HCT116 (cell line): ENCODE results near the gene TBX15.

Experiments
- ELF1 ChIP-seq: IDR thresholded peaks from 2 replicates; pipeline ENCODE4 v1.6.1; 2012; ENCODE audit warnings: low read depth, borderline replicate concordance
- POLR2A ChIP-seq: IDR thresholded peaks from 2 replicates; pipeline ENCODE4 v1.7.0; 2011; ENCODE audit warnings: borderline replicate concordance; ENCODE audit not compliant: insufficient read depth, insufficient read length; ENCODE audit errors: extremely low read depth
- POLR2AphosphoS5 ChIP-seq: IDR thresholded peaks from 2 replicates; pipeline ENCODE4 v1.6.1; 2011; ENCODE audit warnings: mild to moderate bottlenecking, low read depth, low read length, moderate library complexity
- RAD21 ChIP-seq: IDR thresholded peaks from 2 replicates; pipeline ENCODE4 v1.6.1; 2012; ENCODE audit warnings: low read depth, mild to moderate bottlenecking
- SIN3A ChIP-seq: IDR thresholded peaks from 2 replicates; pipeline ENCODE4 v1.6.1; 2012; ENCODE audit warnings: low read depth
- TF ChIP-seq, protein P1 (sequence below), 3 experiments: fragments of 200-600 bp in 1 of 3; sonication (generic) in 1 of 3; IDR thresholded peaks in 2 of 3; conservative IDR thresholded peaks in 1 of 3; 2 replicates each; pipeline ENCODE4 v1.5.1; 2012 to 2017; ENCODE audit warnings: low read depth in 2 of 3, low read length in 2 of 3, antibody characterized with exemption in 1 of 3, borderline replicate concordance in 1 of 3, control low read depth in 1 of 3, mild to moderate bottlenecking in 1 of 3, mixed read lengths in 1 of 3, mixed run types in 1 of 3, moderate library complexity in 1 of 3; ENCODE audit not compliant: insufficient read depth in 1 of 3
- TF ChIP-seq, protein P2 (sequence below): IDR thresholded peaks from 2 replicates; pipeline ENCODE4 v1.6.1; 2012; ENCODE audit warnings: low read depth

DNA sequence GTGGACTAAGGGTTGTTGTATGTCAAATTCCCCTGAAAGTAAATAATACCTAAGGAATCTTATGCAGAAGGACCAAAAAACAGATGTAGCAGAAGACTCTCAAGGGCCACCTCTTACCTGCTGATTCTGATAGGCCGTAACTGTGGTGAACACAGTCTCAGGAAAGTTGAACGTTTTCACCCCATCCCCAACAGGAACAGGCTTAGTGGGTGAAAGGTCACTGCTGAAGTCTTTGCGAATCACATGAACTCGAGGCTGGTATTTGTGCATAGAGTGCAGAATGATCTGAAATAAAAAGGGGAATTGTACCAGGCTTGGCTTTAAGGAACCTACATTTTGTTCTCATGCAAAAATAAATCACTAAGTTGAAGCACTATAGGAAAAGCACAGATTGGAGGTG, 64.8 kb downstream of the TBX15 start:
- no peak for TF ChIP-seq SIN3A
- TF ChIP-seq, protein P1, sequence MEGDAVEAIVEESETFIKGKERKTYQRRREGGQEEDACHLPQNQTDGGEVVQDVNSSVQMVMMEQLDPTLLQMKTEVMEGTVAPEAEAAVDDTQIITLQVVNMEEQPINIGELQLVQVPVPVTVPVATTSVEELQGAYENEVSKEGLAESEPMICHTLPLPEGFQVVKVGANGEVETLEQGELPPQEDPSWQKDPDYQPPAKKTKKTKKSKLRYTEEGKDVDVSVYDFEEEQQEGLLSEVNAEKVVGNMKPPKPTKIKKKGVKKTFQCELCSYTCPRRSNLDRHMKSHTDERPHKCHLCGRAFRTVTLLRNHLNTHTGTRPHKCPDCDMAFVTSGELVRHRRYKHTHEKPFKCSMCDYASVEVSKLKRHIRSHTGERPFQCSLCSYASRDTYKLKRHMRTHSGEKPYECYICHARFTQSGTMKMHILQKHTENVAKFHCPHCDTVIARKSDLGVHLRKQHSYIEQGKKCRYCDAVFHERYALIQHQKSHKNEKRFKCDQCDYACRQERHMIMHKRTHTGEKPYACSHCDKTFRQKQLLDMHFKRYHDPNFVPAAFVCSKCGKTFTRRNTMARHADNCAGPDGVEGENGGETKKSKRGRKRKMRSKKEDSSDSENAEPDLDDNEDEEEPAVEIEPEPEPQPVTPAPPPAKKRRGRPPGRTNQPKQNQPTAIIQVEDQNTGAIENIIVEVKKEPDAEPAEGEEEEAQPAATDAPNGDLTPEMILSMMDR (IDR thresholded peaks at IDR 0.05 in 2 of 3, conservative IDR thresholded peaks at IDR 0.05 in 1 of 3; ENCODE audit: borderline replicate concordance in 1 of 3, insufficient read depth in 1 of 3, low read depth in 2 of 3, low read length in 2 of 3), result no peak
- no peak for TF ChIP-seq POLR2A
- no peak for TF ChIP-seq POLR2AphosphoS5
- TF ChIP-seq ELF1, result no peak
- TF ChIP-seq, protein P2, sequence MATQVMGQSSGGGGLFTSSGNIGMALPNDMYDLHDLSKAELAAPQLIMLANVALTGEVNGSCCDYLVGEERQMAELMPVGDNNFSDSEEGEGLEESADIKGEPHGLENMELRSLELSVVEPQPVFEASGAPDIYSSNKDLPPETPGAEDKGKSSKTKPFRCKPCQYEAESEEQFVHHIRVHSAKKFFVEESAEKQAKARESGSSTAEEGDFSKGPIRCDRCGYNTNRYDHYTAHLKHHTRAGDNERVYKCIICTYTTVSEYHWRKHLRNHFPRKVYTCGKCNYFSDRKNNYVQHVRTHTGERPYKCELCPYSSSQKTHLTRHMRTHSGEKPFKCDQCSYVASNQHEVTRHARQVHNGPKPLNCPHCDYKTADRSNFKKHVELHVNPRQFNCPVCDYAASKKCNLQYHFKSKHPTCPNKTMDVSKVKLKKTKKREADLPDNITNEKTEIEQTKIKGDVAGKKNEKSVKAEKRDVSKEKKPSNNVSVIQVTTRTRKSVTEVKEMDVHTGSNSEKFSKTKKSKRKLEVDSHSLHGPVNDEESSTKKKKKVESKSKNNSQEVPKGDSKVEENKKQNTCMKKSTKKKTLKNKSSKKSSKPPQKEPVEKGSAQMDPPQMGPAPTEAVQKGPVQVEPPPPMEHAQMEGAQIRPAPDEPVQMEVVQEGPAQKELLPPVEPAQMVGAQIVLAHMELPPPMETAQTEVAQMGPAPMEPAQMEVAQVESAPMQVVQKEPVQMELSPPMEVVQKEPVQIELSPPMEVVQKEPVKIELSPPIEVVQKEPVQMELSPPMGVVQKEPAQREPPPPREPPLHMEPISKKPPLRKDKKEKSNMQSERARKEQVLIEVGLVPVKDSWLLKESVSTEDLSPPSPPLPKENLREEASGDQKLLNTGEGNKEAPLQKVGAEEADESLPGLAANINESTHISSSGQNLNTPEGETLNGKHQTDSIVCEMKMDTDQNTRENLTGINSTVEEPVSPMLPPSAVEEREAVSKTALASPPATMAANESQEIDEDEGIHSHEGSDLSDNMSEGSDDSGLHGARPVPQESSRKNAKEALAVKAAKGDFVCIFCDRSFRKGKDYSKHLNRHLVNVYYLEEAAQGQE, result no peak
- TF ChIP-seq RAD21, result no peak
